Brain microvascular endothelial cell (primary cell): ENCODE measurements around the gene BCAS1.

Experiments used
- DNase-seq: peaks from one replicate; pipeline ENCODE4 v3.0.0-alpha.2; 2020
- H3K27ac ChIP-seq: fragments of 250-450 bp; sonication (Bioruptor Pico); 2 replicates; pipeline ENCODE4 v1.5.1; 2020; ENCODE audit warnings: mild to moderate bottlenecking, moderate library complexity
- H3K27me3 ChIP-seq: fragments of 250-450 bp; sonication (Bioruptor Pico); replicated peaks from 2 replicates; pipeline ENCODE4 v1.5.1; 2020; ENCODE audit warnings: mild to moderate bottlenecking
- H3K36me3 ChIP-seq: fragments of 250-450 bp; sonication (Bioruptor Pico); replicated peaks from 2 replicates; pipeline ENCODE4 v1.5.1; 2020; ENCODE audit warnings: mild to moderate bottlenecking
- H3K4me3 ChIP-seq: 2 replicates; pipeline ENCODE4 v1.5.1; 2011; ENCODE audit warnings: low read depth, mild to moderate bottlenecking, control low read depth, low read length, moderate library complexity
- CTCF ChIP-seq: IDR thresholded peaks from 2 replicates; pipeline ENCODE4 v1.5.1; 2011; ENCODE audit warnings: low read depth, mild to moderate bottlenecking, moderate library complexity, low read length, control low read depth, inconsistent platforms; ENCODE audit errors: missing control alignments
- in situ Hi-C: cut with HindIII; loops from 2 replicates; pipeline ENCODE4 v1.10.0; 2017; ENCODE audit warnings: low sequenced_read_pairs, low pct_ligation_motif_present

Gene BCAS1, protein sequence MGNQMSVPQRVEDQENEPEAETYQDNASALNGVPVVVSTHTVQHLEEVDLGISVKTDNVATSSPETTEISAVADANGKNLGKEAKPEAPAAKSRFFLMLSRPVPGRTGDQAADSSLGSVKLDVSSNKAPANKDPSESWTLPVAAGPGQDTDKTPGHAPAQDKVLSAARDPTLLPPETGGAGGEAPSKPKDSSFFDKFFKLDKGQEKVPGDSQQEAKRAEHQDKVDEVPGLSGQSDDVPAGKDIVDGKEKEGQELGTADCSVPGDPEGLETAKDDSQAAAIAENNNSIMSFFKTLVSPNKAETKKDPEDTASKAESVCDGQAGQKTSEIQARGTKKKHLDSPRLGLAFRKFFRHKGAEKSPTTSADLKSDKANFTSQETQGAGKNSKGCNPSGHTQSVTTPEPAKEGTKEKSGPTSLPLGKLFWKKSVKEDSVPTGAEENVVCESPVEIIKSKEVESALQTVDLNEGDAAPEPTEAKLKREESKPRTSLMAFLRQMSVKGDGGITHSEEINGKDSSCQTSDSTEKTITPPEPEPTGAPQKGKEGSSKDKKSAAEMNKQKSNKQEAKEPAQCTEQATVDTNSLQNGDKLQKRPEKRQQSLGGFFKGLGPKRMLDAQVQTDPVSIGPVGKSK

GRCh38 chr20:54070187-54070987, at the start of gene BCAS1:
TSS of gene BCAS1 (minus strand) at chr20:54070594. CDS start at chr20:54058718, 11,876 bp downstream.
- Histone ChIP-seq H3K27me3 (no peaks in the 10 kb centered on the region), H3K27ac (no peak within 1 kb of the TSS), H3K36me3 (no peaks in the 10 kb centered on the region), H3K4me3 (no peak within 1 kb of the TSS)
- no peak for DNase-seq
- no peak for TF ChIP-seq CTCF
- in situ Hi-C loops = no loop called here

- Histone ChIP-seq H3K4me3 (no peak overlapping the region), H3K27ac (no peak overlapping the region), H3K36me3 (no peaks in the 10 kb centered on the region), H3K27me3 (no peaks in the 10 kb centered on the region)
- no peak for TF ChIP-seq CTCF
- in situ Hi-C loops = no loop called here
- DNase-seq = no peak
These were observed 49.4 kb upstream of the BCAS1 start for GRCh38 chr20:54119744-54120143.

DNA sequence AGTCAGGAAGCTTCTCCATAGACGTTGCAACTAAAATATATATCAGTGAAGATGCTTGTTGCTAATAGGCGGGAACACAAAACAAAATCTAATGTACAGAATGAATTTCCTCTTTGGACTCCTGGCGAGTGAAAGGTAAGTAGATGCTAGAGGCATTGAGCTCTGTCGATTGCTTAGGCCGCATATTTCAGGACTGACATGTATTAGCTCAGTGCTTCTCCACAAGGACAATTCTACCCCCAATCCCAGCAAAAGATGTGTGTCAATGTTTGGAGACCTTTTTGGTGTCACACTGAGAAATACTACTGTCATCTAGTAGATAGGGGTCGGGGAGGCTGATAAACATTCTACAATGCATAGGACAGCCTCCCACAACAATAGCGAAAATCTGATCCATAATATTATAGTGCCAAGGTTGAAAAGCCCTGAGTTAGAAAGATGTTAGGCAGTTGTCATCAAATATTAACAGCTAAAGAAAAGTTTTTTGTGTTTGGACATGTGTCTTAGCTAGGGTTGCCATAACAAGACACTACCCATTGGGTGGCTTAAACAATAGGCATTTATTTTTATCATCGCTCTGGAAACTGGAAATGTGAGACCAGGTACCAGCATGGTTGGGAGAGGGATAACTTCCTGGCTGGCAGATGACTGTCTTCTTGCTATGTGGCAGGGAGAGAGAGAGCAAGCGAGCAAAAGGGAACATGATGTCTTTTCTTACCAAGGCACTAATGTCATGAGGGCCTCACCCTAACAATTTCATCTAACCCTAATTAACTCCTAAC, 48.0 kb upstream of the BCAS1 start:
- DNase-seq = no peak
- TF ChIP-seq CTCF = no peak
- Histone ChIP-seq H3K36me3 (no peaks in the 10 kb centered on the region), H3K27ac (no peak overlapping the region), H3K27me3 (no peaks in the 10 kb centered on the region), H3K4me3 (no peak overlapping the region)
- in situ Hi-C loops = no loop called here

DNA sequence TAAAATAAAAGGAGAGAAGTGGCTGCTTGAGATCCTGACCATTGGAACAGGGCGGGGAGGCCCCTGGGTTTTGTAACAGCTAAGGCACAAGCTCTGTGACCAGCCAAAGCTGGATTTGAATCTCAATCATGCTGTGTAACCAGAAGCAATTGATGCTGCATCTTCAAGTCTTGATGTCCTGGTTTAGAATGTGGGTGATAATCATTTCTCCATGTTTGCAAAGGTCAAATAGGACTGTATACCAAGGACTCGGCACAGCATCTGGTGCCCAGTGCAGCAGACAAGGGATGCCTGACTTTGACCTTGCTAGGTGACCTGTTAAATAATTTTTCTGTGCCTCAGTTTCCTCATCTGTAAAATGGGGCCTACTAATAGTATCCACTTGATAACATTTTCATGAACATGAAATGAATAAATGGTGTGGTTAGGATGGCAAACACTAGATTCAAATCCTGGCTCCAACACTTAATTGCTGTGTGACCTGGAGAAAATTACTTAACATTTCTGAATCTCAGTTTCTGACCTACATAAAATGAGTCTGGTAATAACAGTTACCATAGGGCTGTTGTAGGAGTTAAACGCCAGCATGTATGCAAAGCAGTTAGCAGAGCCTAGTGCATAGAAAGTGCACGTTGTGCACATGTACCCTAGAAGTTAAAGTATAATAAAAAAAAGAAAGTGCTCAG, 46.3 kb upstream of the BCAS1 start:
- TF ChIP-seq CTCF = no peak
- no peak overlapping the region for H3K4me3 ChIP-seq
- DNase-seq = no peak
- H3K27ac ChIP-seq = no peak overlapping the region
- no peaks in the 10 kb centered on the region for H3K36me3 ChIP-seq
- no peaks in the 10 kb centered on the region for H3K27me3 ChIP-seq
- in situ Hi-C loops = no loop called here
